GM12878 (cell line): ENCODE data around the gene UBE3D. TPM values are rescaled to one million over a fixed set of nuclear protein-coding genes. Genes with fewer than 3 reads are reported as not detected.

ENCODE experiments used
- ATAC-seq: fragments of 200-7000 bp; cut with Tn5 transposase; 3 replicates; pipeline ENCODE4 v1.9.1; 2020; ENCODE audit warnings: mild to moderate bottlenecking, moderate library complexity
- BruUV-seq: library from RNA; stranded (reverse); fragments of 400-500 nt; replicated peaks from 2 replicates; lab custom pipeline; 2021; lab: Mats Ljungman, UMichigan
- CTCF ChIA-PET: fragments of 300-600 bp; sonication (Branson Sonifier 250); formaldehyde crosslinking; extraction: SDS; loops from one replicate; lab custom pipeline; 2021; ENCODE audit warnings: inconsistent platforms; lab: Yijun Ruan, JAX
- POLR2A ChIA-PET: fragments of 350-600 bp; formaldehyde crosslinking; extraction: SDS; loops from one replicate; lab custom pipeline; 2021; ENCODE audit warnings: inconsistent platforms; lab: Charles Lee
- RAD21 ChIA-PET: fragments of 300-600 bp; sonication (Branson Sonifier 250); formaldehyde crosslinking; loops from one replicate; lab custom pipeline; 2023; ENCODE audit warnings: antibody characterized with exemption; ENCODE audit not compliant: unreplicated experiment; lab: Charles Lee
- SMC1A ChIA-PET: fragments of 300-600 bp; sonication (Branson Sonifier 250); formaldehyde crosslinking; loops from one replicate; lab custom pipeline; 2023; ENCODE audit not compliant: unreplicated experiment, uncharacterized antibody; lab: Charles Lee
- DNase-seq: peaks from one replicate; pipeline ENCODE4 v3.0.0-alpha.2; 2011; ENCODE audit warnings: low read depth, low spot score
- FAIRE-seq: peaks from 3 replicates; lab custom pipeline; 2011; peaks lifted over from hg19 to GRCh38; lab: Jason Lieb, UNC
- H2AFZ ChIP-seq: 2 replicates; pipeline ENCODE4 v1.6.0; 2011; ENCODE audit warnings: low read depth, low read length, control low read depth; ENCODE audit not compliant: control insufficient read depth
- H3K27ac ChIP-seq: 2 replicates; pipeline ENCODE4 v1.5.1; 2011; ENCODE audit warnings: control low read depth; ENCODE audit not compliant: control insufficient read depth, insufficient read depth
- H3K27me3 ChIP-seq, 2 experiments: replicated peaks in 1 of 2; 2 replicates each; pipeline versions ENCODE4 v1.6.0 to v1.6.1; 2011; ENCODE audit warnings: low read length in 1 of 2; ENCODE audit not compliant: control insufficient read depth in 2 of 2, insufficient read depth in 2 of 2
- H3K36me3 ChIP-seq, 2 experiments: 2 replicates each; pipeline ENCODE4 v1.5.1; 2011; ENCODE audit warnings: low read length in 1 of 2; ENCODE audit not compliant: control insufficient read depth in 2 of 2, insufficient read depth in 2 of 2
- H3K4me1 ChIP-seq: 2 replicates; pipeline ENCODE4 v1.6.1; 2011; ENCODE audit warnings: mild to moderate bottlenecking, low read length, moderate library complexity, mixed read lengths; ENCODE audit not compliant: control insufficient read depth, insufficient read depth
- H3K4me2 ChIP-seq: 2 replicates; pipeline ENCODE4 v1.6.0; 2011; ENCODE audit warnings: control low read depth; ENCODE audit not compliant: control insufficient read depth, insufficient read depth
- H3K4me3 ChIP-seq: fragments of 200-600 bp; sonication (generic); 2 replicates; pipeline ENCODE4 v1.5.1; 2016
- H3K79me2 ChIP-seq: 2 replicates; pipeline ENCODE4 v1.6.0; 2011; ENCODE audit warnings: low read length; ENCODE audit not compliant: control insufficient read depth, insufficient read depth
- H3K9ac ChIP-seq: 2 replicates; pipeline ENCODE4 v1.8.0; 2011; ENCODE audit warnings: low read length, control low read depth, mixed read lengths; ENCODE audit not compliant: control insufficient read depth, insufficient read depth
- H3K9me3 ChIP-seq: replicated peaks from 3 replicates; pipeline ENCODE4 v1.5.1; 2011; ENCODE audit warnings: mild to moderate bottlenecking, low read length; ENCODE audit not compliant: control insufficient read depth, insufficient read depth
- H4K20me1 ChIP-seq: 2 replicates; pipeline ENCODE4 v1.6.0; 2011; ENCODE audit not compliant: control insufficient read depth, insufficient read depth
- CBX5 ChIP-seq: sonication (generic); IDR thresholded peaks from 2 replicates; pipeline ENCODE4 v1.6.1; 2016; ENCODE audit warnings: low read depth, moderate library complexity, mild to moderate bottlenecking, inconsistent platforms
- NFYA ChIP-seq: IDR thresholded peaks from 2 replicates; pipeline ENCODE4 v1.6.1; 2011; ENCODE audit warnings: low read depth, mild to moderate bottlenecking, low read length, improper control_type of control experiment, borderline replicate concordance
- NR2C1 ChIP-seq: fragments of 450-650 bp; IDR thresholded peaks from 2 replicates; pipeline ENCODE4 v1.6.1; 2017; ENCODE audit warnings: antibody characterized with exemption, mild to moderate bottlenecking, moderate library complexity
- NR2F1 ChIP-seq: fragments of 450-650 bp; conservative IDR thresholded peaks from 2 replicates; pipeline ENCODE4 v1.6.1; 2017; ENCODE audit warnings: mild to moderate bottlenecking
- TAF1 ChIP-seq: IDR thresholded peaks from 2 replicates; pipeline ENCODE4 v1.6.1; 2011; ENCODE audit warnings: mild to moderate bottlenecking, low read depth, low read length, borderline replicate concordance
- WGBS: methylation state at CpG from one replicate; pipeline ENCODE4 v1.1.6; 2016; ENCODE audit warnings: low lambda C conversion rate; ENCODE audit not compliant: insufficient replicate concordance, insufficient coverage; ENCODE audit errors: missing lambda C conversion rate; 5-methylcytosine and 5-hydroxymethylcytosine counted together
- in situ Hi-C: fragments of 300-500 bp; cut with MboI; formaldehyde crosslinking; loops from 9 replicates; pipeline ENCODE4 v1.14.3; 2018; ENCODE audit warnings: mixed read lengths
- intact Hi-C: fragments of 100-400 bp; cut with micrococcal nuclease; formaldehyde crosslinking; loops from one replicate; pipeline ENCODE4 v1.14.2; 2022; ENCODE audit not compliant: unreplicated experiment
- polyA plus RNA-seq, 11 experiments: library from polyadenylated mRNA; depleted of rRNA in 4 of 11; unstranded in 6 of 11; stranded (reverse) in 5 of 11; fragments of >200 nt; fragmentation: Nextera tagmentation in 4 of 11; fragmentation: Illumina TruSeq in 1 of 11; extraction: Ambion mirVana in 4 of 11; extraction: Trizol in 1 of 11; gene quantifications; 1 replicate in 1 of 11; 2 replicates in 10 of 11; pipeline versions ENCODE4 v1.2.1 to v1.2.3, GENCODE V29; 2011 to 2016; ENCODE audit warnings: inconsistent platforms in 2 of 11, missing spikeins in 2 of 11, low read depth in 1 of 11
- total RNA-seq, 4 experiments: library from RNA; depleted of rRNA in 3 of 4; stranded (reverse); fragments of >200 nt in 3 of 4; fragmentation: Illumina TruSeq in 1 of 4; extraction: Trizol in 1 of 4; gene quantifications; 2 replicates each; pipeline versions ENCODE4 v1.2.1 to v1.2.3, GENCODE V29; 2013 to 2021
- TF ChIP-seq, protein P1 (sequence below): IDR thresholded peaks from 2 replicates; pipeline ENCODE4 v1.6.1; 2011; ENCODE audit warnings: borderline replicate concordance, low read depth, mild to moderate bottlenecking, moderate library complexity, low read length; ENCODE audit not compliant: insufficient read depth, poor library complexity, severe bottlenecking

Gene UBE3D
- total and polyA plus RNA-seq, 10 of the 15 experiments (the other 5 are each of a cell fraction or from before 2014, with no cell fraction given), result 4.3 to 9.0 (median 7.5) TPM

DNA sequence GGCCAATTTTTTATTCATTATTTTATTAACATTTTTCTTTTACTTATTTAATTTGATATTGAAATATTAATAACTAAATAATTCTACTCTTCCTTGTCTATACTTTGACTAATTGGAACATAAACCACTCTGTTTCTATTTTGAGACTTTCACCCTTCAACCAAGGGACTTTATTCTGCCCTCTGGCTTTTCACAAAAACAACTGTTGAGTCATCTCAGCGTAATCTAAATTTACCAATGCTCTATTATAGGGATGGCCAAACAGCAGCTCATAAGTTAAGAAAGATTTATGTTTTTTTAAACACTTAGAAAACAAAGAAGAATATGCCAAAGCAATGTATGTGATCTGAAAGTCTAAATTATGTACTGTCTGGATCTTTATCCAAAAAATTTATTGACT is 48.5 kb upstream of the UBE3D start (continued):
- TF ChIP-seq, protein P1, sequence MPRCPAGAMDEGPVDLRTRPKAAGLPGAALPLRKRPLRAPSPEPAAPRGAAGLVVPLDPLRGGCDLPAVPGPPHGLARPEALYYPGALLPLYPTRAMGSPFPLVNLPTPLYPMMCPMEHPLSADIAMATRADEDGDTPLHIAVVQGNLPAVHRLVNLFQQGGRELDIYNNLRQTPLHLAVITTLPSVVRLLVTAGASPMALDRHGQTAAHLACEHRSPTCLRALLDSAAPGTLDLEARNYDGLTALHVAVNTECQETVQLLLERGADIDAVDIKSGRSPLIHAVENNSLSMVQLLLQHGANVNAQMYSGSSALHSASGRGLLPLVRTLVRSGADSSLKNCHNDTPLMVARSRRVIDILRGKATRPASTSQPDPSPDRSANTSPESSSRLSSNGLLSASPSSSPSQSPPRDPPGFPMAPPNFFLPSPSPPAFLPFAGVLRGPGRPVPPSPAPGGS, result no peak
- TF ChIP-seq TAF1 (no peak), NFYA (no peak), CBX5 (no peak)
- TF ChIP-seq, all 136 proteins: peak for 0

DNA sequence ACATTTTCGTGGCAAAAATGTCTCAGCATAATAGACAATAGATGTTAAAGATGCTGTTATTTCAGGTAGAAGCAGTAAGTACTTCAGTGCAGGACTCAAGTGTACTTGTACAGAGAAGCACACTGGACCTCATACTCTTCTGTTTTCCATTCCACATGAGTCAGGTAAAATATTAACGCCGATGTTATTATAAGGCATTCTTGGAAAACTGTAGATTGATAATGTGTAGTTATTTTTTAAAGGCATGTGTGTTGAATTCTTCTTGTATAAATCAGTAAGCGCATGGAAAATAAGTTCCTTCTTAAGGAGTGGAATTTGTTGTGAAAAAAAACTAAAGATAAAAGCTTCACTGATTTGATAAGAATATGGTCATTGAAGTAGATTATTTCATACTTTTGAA is 47.6 kb upstream of the UBE3D start:
- no peak for TF ChIP-seq NR2C1
- no peak for TF ChIP-seq NR2F1
- H3K4me2 ChIP-seq, result no peak overlapping the region
- in situ Hi-C loops, result no loop called here
- BruUV-seq, result no TSS peak
- no peak overlapping the region for H3K27ac ChIP-seq
- no peak for ATAC-seq
- no peaks in the 10 kb centered on the region for H4K20me1 ChIP-seq
- H3K36me3 ChIP-seq, result peaks cover 0 to 4% of the 10 kb centered on the region in 2 experiments; a peak in 2 of 4 replicates
- H3K4me3 ChIP-seq, result no peak overlapping the region
- H3K4me1 ChIP-seq, result no peaks in the 10 kb centered on the region
- ChIA-PET POLR2A (interaction anchor here (1.0 kb wide), 1 partner anchor 22 kb away, joined by 3 read pairs; no protein-coding TSS in a partner anchor), RAD21 (interaction anchor here (0.6 kb wide), 1 partner anchor 46 kb away, joined by 3 read pairs; the partner anchor contains the start of gene DOP1A), SMC1A (interaction anchor here (1.5 to 1.7 kb wide), 2 partner anchors 24 to 46 kb away, joined by 4 to 5 read pairs; partner anchors contain the start of gene DOP1A), CTCF (interaction anchor here (0.9 to 1.3 kb wide), 2 partner anchors 16 to 843 kb away, joined by 3 to 5 read pairs; no protein-coding TSS in a partner anchor)
- H3K79me2 ChIP-seq, result no peaks in the 10 kb centered on the region
- DNase-seq, result no peak
- H3K27me3 ChIP-seq, result no peaks in the 10 kb centered on the region
- H3K9ac ChIP-seq, result no peak overlapping the region
- intact Hi-C loops, result no loop called here
- FAIRE-seq, result no peak
- H3K9me3 ChIP-seq, result no peaks in the 10 kb centered on the region
- no peak overlapping the region for H2AFZ ChIP-seq
- 75% methylated on average over 4 of the region's 4 CpGs for WGBS
